ENCODE measurements around the gene SUCO.
A peak's percentile ranks its signal among the peaks of the same experiment; 100 is the strongest.
"Not testable (repeated sequence)": the region's sequence is repeated elsewhere in the genome, so short reads cannot be mapped to it uniquely, and the experiment has no call there.

The SUCO gene

DNA sequence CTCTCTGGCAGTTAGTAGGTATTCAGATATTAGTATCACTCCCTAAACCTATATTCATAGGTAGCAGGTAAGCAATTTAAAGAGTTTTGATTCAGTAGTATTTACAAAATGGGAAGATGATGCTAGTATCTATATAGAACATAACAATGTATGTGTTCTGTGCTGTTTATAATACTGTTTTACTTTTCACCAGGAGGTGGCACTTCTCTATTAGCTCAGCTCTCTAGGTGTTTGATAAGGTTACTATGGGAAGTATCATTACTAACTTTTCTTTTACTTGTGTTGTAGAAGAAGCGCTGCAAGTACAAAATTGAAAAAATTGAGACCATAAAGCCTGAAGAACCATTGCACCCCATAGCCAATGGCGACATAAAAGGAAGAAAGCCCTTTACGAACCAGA is 76.6 kb downstream of the SUCO start:
- DNase-seq (ENCODE audit: low read depth, low spot score), result no peak

DNA sequence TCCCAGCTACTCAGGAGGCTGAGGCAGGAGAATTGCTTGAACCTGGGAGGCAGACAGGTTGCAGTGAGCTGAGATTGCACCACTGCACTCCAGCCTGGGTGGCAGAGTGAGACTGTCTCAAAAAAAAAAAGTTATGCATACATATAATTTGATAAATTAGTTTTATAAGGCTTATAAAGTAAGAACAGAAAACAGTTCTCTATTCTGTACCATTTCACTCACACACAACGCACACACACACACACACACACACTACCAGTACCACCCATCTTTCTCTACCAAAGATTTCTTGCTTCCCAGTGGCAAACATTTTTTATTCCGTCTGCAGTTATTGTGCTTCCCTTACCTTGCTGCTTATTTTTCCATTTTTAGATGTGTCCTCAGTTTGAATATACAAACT is 79.5 kb downstream of the SUCO start:
- DNase-seq (ENCODE audit: low read depth, low spot score), result no peak

DNA sequence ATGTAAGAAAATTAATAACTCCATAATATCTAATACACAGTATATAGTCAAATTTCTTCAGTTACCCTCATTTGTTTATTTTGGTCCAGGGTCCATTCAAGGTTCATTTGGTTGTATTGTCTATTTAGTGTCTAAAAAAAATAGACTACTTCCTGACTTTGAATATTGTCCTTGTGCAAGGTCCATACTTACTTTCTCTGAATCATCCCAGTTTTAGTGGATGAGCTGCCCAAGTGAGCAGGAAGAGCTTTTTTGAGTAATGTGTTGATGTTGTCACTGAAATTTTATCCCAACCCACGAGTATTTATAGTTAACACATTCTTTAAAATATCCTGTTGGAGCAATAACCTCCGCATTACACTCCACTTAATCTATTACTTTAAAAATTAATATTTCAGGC is 80.3 kb downstream of the SUCO start:
- no peak for DNase-seq (ENCODE audit: low read depth, low spot score)

DNA sequence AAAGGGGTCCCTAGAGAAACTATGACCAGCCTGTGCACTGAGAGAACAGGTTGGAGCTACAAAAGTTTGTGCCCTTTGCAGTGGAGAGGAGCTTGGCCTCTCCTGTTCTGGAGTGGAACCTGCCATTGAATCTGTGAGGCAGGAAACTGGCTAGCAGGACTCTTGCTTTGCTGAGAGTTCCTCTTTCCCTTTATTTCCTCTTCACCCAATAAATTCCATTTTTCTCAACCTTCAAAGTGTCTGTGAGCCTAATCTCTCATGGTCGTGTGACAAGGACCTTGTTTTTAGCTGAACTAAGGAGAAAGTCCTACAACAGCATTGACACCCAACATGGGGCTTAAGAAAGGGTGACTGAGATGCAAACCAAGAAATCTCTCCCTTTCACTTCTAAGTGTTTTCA is 83.2 kb downstream of the SUCO start:
- no peak for DNase-seq (ENCODE audit: low read depth, low spot score)

DNA sequence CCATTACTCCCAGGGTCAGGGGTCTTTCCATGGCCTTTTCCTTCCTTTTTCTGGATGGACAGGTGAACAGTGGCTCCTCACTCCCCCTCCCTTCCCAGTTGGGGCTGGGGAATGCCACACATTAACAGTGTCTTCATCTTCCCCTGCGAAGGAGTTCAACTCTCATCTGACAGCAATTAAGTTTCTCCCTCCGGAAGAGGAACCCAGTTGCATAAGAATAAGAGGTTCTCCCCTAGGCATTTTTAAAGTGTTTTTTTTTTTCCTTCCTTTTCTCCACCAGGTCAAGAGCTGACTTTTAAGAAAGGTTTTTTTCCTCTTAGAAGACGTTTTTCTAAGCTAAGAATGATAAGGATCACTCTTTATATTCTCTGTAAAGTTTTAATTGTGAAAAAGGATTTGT is 83.7 kb downstream of the SUCO start:
- no peak for DNase-seq (ENCODE audit: low read depth, low spot score)

DNA sequence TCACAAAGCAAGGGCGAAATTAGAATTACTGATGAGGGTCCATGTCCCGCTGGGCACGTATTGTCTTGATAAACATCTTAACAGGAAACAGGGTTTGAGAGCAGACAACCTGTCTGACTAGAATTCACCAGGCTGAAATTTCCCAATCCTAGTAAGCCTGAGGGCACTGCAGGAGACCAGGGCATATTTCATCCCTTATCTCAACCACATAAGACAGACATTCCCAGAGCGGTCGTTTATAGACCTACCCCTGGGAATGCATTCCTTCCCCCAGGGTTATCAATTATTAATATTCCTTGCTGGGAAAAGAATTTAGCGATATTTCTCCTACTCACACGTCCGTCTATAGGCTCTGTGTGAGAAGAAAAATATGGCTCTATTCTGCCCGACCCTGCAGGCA is 87.7 kb downstream of the SUCO start:
- not testable (repeated sequence) for DNase-seq (ENCODE audit: low read depth, low spot score)

DNA sequence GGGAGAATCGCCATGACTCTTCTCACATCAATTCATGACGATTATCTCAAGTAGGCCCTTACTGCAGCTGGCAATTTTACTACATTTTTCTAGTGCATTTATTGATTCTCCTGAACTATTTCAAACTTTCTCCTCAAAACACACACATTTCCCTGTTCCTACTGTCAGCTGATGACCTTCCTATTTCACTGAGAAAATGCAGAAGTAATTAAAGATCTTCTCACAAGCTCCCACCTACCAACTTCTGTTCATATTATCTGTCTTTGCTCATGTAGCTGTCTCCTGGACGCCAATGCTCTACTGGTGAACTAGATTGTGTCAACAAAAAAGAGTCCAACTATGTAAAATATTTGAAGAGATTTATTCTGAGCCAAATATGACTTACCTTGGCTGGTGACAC is 89.6 kb downstream of the SUCO start:
- no peak for DNase-seq (ENCODE audit: low read depth, low spot score)

DNA sequence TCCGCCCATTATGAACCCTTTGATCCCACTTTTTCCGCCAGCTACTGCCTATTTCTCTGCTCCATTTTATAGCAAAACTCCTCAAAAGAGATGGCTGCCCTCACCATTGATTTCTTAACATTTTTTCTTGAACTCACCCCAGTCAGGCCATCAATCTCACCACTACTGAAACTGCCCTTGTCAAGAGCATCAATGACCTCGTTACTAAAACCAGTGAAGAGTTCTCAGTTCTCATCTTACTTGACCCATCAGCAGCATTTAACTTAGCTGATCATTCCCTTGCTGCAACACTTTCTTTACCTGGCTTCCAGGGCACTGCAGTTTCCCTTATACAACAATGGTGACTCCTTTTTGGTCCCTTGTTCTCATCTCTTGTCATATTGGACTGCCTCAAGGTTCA is 90.8 kb downstream of the SUCO start:
- DNase-seq (ENCODE audit: low read depth, low spot score), result no peak

DNA sequence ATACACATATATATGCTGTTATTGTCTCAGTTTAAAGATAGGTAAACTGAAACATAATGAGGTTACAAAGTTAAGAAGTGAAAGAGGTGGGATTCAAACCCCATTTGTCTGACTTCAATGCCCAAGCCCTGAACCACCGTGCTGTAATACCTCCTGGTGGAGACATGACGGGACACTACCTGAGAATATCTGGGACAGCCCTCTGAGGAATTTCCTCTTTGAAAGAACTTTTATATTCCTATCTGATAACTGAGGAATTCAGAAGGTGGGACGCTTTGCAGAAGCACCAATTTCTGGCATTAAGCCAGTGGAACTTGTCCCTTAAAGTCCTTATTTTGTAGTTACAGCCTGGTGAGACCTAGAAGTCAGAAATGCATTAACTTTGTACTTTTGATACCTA is 93.9 kb downstream of the SUCO start:
- DNase-seq (ENCODE audit: low read depth, low spot score), result no peak

DNA sequence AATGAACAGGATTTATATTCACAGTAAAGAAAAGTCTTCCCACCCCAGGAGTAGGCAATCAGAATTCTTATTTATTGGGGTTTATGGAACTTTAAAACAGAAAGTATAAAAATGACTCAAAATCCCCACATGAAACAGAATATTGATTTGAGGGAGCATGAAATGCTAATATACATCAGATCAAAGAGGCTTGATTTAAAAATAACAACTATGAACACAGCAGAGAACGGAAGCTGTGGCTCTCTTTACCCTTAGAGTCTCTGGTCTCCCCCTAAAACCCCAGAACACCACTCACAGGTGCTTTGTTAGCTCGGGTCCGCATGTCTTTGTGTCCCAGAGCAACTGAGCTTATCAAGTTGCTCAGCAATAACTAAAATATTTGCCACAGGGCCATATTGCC is 94.8 kb downstream of the SUCO start:
- DNase-seq (ENCODE audit: low read depth, low spot score), result no peak

DNA sequence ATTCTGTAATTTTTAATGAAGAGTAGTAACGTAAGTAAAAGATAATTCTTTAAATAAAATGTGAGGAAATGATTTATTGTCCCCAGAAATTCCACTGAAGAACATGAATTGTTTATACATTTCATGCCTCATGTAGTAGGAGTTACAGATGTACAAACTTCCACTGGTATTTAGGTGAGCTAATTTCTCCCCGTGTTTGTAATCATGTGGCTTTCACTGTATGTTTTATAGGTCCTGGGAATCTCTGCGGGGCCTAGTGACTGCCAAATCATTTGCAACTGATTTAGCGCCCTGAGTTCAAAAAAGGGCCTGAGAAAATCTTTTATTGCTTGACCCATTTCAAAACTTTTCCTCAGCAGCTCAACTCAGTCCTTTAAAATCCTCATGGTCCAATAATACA is 95.5 kb downstream of the SUCO start:
- DNase-seq (ENCODE audit: low read depth, low spot score), result no peak

DNA sequence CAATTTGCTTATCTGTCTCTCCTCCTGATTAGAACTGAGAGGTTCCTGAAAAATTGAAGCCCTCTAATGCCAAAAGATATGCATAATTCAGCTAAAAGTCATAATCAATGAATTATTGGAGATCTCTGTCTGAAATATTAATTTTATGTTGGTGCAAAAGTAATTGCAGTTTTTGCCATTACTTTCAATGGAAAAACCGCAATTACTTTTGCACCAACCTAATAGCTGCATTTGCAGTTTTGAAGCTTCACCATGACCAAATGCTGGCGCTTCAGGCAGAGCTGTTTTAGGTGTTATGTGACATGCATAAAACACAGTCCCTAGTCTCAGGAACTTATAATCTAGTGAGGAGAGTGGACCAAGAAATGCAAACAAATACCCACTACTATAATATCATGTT is 96.2 kb downstream of the SUCO start:
- no peak for DNase-seq (ENCODE audit: low read depth, low spot score)

DNA sequence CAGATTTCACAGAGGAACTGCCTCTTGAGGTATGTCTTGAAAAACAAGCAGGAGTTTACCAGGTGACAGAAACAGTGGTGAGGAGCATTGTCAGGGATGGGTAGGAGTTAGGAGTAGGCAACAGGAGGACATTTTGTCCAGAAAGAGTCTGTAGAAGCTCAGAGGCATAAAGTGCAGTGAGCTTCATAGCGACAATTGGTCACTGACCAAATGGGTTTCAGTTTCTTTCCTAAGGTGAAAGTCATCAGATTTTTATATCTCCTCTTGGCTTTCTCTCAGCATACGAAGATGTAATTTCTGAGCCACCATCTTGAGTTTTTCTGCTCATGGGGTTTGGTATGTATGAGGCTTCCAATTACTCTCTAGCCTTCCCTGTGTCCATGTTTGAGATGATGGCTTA is 96.7 kb downstream of the SUCO start:
- no peak for DNase-seq (ENCODE audit: low read depth, low spot score)

DNA sequence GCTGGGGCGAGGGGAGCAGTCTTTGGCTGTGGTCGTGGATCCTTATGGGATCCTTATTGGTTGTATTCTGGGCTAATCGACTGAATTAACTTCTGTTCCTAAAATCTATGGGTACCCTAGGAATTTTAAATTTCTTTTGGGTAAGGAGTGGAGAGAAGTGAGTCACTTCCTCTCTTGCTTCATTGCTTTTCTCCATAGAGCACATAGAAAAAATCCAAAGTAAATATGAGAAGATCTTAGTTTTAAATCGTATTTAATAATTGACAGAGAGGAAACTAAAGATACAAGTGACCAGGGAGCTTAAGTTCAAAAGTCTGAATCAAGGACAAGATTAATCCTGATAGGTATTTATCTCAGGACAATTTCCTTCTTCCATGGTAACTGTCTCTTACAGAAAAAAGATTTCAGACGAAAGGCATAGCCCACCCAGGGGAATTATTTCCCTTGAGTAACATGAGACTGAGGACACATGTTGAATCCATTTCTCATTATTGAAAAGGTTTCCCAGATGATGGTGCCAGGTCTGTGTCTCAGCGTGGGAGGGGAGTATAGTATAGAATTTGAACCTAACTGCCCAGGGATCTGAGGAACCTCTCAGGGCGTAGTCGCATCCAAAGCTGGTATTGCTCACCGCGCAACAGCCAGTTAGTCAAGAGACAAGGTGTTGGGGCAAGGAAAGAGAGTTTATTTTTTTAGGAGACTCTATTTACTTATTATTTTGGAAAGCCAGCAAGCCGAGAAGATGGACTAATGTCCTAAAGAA is 97.3 kb downstream of the SUCO start:
- DNase-seq (ENCODE audit: low read depth, low spot score), result no peak

DNA sequence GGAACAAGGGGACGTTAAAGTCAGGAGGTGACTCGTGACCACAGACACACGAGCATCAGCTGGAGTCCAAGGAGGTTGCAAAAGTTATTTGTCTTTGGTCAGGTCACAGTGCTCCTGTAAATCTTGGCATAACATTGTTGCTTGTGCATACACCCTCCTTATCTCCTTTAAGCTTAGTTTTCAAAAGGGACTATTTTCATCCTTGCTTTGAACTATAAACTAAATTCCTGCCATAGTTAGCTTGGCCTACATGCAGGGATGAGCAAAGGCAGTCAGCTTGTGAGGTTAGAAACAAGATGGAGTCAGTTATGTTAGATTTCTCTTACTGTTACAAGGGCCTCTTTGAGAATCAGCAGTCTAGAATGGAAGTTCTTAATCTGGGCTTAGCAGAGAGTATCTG is 97.9 kb downstream of the SUCO start:
- DNase-seq (ENCODE audit: low read depth, low spot score), result no peak

DNA sequence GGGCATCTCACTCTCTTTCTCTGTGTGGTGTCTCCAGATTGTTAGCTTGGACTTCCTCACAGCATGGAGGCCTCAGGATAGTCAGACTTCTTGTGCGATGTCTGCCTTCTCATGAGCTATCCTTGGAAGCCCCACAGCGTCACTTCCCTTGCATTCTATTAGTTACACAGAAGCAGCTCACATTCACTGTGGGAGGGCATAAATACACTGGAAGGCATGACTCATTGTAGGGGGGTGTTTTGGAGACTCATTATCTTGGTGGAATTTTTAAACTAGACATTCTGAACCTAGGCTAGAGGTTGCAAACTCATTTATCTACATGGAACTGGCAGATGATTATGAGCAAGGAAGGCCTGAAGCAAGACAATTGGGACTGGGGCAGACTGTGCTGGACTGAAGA is 104.6 kb downstream of the SUCO start:
- DNase-seq (ENCODE audit: low read depth, low spot score), result no peak

DNA sequence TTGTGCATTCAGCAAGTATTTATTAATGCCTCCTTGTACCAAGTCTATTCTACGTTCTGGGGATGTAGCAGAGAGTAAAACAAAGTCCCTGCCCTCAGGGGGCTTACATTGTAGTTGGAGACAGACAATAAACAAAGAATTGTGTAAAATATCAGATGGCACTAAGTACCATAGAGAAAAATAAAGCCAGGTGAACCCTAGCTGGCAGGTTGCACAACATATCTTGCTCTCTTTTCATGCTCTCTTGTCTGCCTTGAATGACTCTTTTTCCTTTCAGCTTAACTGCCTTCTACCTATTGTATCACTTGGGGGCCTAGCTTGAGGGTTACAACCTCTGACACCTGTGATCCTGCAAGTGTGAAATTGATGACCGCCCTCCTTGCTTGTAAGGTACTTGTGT is 105.3 kb downstream of the SUCO start:
- no peak for DNase-seq (ENCODE audit: low read depth, low spot score)

DNA sequence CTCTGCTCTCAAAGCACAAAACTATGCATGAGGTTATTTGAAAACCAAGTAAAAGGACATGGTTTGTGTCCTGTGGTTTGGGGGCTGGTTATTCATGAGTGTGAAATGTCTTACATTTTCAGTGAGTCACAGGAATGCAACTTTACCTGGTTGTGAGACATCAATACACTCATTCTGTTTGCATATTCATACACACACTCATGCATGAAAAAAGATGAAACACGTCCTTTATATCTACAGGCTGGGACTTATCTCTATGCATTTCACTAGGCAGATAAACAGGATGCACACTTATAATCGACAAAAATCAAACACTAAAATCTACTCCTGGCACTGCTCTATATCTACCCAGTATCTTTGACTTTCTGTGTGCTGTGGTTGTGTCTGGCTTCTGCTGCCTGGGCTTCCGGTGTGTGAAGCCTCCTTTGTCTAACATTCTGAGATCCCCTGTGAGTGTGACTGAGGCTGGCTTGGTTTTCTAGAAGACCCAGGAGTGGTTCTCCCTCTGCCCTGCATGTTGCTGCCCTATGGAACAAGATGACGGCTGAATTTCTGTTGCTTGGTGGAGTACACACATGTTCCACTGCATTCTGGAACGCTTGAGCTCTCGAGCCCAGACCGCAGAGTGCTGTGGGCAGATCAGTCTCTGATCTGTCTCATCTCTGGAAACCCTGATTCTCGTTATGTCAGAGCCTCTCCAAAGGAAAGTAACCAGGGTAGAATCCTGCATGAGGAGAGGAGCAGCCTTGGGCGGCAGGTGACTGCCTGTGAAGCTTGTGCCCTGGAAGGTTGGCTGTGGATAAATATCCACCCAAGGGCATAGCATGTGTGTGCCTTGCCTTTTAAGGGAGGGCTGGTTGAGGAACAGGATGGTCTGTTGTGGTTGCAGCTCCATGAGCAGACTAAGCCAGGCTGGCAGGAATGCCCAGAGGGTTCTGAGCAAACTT is 106.2 kb downstream of the SUCO start:
- DNase-seq (ENCODE audit: low read depth, low spot score), result peak; percentile 51

DNA sequence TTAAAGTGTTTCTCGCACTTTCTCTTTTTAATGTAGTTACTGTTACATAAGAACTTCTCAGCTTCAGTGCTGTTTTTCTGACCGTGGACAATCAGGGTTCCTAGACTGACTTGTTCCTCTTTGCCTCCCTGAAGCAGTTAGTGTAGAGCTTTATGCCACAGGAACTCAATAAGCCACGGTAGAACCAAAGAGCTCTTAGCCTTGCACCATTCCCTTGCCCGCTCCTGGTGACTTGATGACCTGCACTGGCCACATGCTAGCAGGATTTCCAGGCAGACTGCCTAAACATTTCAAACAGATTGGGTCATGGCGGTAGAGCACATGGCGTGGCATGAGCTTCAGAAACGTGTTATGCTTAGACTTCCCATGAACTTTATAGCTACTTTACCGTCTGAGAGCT is 107.2 kb downstream of the SUCO start:
- no peak for DNase-seq (ENCODE audit: low read depth, low spot score)

DNA sequence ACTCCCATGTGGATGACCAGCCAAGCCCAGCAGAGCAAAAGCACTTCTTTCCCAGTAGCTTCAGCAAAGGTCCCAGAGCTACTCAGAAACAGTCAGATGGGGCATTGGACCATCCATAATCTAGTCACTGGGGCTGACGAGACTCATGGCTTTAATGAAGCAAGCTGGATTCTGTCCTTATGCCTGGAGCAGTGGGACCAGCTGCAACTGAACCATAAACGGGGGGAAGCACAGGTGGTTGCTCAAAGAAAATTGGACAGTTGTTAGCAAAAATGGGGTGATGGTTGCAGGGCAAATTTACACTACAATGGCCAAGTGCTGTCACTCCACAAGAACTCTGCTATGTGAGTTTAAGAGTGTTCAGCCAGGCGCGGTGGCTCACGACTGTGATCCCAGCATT is 108.5 kb downstream of the SUCO start:
- DNase-seq (ENCODE audit: low read depth, low spot score), result no peak

DNA sequence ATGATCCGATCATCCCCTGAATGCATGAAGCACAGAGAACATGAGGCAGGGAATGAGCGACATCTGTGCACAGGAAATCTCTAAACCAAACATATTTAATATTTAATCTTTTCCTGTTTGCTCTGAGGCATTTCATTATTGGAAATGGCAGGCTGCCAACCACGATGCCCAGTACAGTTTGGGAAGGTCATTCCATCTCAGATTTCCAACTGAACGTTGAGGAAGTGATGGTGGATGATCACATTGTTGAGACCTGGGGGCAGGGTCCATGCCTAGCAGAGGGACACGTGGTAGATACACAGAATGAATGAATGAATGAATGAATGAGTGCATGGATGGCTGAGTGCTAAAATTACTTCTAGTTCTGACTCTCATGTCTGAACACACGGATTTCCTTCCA is 110.0 kb downstream of the SUCO start:
- no peak for DNase-seq (ENCODE audit: low read depth, low spot score)

DNA sequence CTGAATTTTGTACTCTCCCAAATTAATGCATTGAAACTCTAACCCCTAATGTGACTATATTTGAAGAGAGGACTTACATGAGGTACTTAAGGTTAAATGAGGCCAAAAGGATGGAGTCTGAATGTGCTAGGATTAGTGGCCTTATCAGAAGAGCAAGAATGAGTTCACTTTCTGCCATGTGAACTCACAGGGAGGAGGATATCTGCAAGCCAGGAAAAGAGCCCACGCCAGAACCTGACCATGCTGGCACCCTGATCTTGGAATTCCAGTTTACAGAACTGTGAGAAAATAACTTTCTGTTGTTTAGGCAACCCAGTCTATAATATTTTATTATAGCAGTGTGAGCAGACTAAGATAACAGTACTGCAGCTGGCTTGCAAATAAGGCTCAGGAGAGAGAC is 113.7 kb downstream of the SUCO start:
- no peak for DNase-seq (ENCODE audit: low read depth, low spot score)

DNA sequence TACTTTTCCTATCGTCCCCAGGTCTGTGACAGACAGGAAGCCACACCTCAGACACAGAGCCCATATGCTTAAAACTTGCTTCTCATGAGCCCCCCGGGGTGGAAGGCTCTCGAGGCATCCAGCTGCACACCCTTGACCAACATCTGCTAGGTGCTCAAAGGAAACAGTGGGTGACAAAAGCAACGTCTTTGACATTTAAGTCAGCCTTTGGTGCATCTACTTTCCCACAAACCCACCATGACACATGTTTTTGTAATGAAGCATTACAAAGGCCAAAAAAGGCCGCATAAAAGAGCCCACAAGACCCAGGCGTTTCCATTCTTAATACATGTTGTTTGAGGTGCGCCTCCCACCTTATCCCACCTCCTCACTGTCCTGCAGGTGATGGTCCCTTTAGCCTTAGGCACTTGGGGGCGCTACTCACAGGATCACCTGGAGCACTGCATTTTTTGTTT is 114.2 kb downstream of the SUCO start:
- no peak for DNase-seq (ENCODE audit: low read depth, low spot score)
